SHP77 (cell line): ENCODE results near the gene GPR146.
"Not testable (repeated sequence)": the region's sequence is repeated elsewhere in the genome, so short reads cannot be mapped to it uniquely, and the experiment has no call there.

Experiments used
- DNase-seq, 2 experiments: peaks; one replicate each; lab custom pipeline; 2025; lab: John Stamatoyannopoulos, UW

GPR146 gene

DNA sequence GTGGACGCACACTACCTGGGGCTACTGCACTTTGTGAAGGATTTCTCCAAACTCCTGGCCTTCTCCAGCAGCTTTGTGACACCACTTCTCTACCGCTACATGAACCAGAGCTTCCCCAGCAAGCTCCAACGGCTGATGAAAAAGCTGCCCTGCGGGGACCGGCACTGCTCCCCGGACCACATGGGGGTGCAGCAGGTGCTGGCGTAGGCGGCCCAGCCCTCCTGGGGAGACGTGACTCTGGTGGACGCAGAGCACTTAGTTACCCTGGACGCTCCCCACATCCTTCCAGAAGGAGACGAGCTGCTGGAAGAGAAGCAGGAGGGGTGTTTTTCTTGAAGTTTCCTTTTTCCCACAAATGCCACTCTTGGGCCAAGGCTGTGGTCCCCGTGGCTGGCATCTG lies 14.0 kb downstream of the GPR146 start:
- DNase-seq: no peak

DNA sequence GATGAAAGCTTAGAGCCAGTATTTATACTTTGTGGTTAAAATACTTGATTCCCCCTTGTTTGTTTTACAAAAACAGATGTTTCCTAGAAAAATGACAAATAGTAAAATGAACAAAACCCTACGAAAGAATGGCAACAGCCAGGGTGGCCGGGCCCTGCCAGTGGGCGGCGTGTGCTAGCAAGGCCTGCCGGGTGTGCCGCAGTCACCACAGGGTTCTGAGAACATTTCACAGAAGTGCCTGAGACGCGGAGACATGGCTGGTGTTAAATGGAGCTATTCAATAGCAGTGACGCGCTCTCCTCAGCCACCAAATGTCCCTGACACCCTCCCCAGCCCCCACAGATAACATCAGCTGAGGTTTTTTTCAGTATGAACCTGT lies 14.5 kb downstream of the GPR146 start:
- no peak for DNase-seq

DNA sequence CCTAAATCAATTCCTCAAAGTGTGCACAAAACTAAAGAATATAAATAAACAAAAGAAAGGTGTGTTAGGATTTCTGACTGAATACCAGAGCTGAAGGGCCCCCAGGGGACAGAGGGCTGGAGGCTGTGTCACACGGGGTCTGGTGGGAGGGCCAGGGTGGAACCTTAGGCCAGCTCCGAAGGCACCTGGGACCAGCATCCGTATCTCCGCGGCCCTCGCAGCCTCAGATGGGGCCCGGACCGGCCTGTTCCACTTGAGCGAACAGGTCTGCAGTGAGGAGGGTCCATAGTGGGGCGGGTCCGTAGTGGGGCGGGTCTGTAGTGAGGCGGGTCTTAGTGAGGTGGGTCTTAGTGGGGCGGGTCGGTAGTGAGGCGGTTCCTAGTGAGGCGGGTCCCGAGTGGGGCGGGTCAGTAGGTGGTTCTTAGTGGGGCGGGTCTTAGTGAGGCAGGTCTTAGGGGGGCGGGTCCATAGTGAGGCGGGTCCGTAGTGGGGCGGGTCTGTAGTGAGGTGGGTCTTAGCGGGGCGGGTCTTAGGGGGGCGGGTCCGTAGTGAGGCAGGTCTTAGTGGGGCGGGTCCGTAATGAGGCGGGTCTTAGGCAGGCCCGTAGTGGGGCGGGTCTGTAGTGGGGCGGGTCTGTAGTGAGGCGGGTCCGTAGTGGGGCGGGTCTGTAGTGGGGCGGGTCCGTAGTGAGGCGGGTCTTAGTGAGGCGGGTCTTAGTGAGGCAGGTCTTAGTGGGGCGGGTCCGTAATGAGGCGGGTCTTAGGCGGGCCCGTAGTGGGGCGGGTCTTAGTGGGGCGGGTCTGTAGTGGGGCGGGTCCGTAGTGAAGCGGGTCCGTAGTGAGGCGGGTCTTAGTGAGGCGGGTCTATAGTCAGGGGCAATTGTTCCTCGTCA lies 15.1 kb downstream of the GPR146 start:
- DNase-seq: peak in 1 of 2 experiments; percentile 34

DNA sequence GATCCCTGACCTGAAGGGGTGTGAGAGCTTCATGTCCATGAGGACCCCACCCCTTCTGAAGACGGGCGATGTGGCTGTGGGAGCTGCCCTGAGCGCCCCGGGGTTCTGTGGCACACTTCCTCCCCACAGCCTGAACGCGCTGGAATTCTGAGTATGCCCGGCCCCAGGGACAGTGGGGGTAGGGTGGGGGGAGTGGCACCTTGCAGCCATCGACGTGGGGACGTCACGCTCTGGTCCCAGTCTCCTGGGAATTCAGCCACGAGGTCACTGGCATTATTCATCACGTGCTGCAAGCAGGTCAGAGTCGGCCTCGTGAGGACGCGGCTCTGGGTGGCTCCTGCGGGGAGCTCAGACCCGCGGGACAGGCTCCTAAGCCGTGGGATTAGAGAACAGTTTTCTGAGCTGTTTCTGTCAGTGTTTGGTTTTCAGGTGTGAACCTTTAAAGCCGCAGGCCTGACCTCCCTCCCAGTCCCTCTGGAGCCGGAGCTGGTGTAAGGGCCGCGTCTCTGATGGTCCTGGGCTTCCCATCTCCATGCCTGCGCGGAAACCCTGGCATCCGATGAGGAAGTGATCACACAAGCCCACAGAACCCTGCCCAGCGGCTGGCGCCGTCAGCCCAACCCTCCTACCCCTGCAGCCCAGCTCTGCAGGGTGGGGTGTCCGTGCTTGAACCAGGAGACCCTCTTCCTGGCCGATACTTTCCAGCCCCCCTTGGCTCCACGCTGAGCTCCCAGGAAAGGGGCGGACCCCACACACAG lies 16.1 kb downstream of the GPR146 start:
- DNase-seq: no peak

DNA sequence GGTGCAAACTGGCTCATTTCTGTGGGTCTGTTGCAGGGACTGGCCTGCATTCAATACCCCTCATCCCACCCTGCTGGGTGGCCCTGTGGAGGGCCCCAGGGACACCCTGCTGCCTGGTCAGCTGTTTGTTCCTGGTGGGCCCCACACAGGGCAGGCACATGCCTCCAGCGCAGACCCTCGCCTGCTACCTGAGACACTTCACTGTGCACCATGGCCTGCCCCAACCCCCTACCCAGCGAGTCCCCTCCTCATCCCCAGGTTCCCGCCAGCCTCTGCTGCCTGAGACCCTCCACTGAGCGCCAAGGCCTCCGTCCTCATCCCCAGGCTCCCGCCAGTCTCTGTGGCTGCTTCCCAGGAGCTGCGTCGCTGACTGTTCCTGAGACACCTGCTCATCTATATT lies 16.8 kb downstream of the GPR146 start:
- no peak for DNase-seq

DNA sequence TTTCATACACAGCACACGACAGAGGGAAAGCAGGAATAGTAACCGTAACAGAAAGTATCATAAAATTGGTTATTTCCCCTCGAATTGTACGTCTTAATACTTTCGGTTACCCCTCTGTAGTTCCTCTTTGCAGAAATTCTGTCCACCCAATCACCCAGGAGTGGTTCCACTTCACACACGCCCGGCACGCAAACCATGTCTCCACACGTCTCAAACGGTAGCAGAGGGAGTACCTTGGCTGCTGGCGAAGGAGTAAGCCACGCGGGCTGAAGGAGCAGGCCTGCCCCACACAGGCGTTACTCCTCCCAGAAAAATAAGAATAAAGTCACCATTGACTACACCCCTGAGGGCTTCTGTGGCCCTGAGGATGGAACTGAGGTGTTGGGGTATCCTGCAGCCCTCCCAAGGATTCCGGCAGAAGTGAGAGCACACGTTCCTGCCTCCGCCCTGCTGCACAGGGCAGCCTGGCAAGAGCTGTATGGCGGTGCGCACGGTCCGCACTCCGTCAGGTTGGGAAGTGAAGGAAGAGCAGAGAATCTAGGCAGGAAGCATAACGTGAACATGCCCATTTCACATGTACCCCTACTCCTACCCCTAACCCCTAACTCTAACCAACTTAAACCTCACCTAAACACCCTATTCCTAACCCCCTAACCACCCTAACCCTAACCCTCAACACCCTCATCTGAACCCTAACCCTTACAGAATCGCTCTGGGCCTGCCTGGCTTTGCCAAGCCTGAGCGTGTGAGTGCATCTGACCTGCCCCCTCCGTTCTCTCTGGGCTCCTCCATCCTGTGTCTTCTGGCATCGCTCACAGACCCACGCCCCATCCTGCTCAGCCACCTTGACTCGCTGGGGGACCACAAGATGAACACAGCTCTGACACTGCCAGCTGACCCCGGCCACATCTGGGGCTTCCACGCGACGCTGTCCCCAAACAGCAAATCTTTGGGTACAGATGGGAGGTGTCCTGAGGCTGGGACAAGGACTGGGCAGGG lies 18.2 kb downstream of the GPR146 start:
- DNase-seq: no peak

DNA sequence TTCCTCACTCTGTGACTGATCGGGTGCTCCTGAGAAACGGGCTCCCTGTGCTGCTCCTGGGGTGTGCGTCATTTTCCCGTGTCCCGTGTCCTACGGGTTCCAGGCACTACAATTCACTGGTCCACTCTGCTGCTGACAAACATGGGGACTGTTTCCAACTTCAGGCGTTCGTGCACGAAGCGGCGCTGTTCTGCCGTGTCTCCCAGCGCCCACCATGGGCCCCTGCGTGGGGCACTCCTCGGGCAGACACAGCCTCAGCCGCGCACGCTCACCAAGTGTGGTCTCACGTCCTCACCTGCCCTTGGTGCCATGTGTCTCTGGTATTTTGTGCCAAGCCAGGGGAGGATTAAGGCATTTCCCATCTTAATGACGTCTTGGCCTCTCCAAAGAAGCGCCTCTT lies 19.0 kb downstream of the GPR146 start:
- no peak for DNase-seq

DNA sequence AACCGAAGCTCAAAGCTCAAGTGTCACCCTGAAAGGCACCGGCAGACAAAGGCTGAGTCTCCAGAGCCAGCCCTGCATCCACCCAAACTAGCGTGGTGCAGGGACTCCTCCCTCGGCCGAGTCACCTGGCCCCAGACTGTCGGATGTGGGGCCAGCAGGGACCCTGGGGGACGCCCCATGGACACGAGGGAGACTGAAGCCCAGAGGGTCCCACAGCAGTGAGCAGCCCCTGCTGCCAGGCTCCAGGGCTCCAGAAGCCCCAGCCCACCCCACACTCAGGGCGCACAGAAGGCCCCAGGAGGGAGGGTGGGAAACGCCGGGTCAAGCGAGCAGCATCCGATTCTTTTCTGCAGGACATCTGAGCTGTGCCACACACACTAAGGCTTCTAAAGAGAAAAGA lies 20.2 kb downstream of the GPR146 start:
- DNase-seq: no peak

DNA sequence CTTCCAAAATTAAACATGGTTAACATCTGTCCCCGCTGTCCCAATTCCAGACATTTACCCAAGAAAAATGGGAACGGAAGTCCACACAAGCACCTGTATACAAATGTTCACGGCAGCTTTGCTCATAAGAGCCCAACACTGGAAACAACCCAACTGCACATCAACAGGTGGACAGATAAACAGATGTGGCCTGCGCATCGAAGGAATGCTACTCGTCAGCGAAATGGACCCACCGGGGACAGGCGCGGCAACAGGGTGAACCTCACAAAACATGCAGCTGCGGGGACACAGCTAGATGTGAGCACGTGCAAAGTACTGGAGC lies 20.9 kb downstream of the GPR146 start:
- no peak for DNase-seq

DNA sequence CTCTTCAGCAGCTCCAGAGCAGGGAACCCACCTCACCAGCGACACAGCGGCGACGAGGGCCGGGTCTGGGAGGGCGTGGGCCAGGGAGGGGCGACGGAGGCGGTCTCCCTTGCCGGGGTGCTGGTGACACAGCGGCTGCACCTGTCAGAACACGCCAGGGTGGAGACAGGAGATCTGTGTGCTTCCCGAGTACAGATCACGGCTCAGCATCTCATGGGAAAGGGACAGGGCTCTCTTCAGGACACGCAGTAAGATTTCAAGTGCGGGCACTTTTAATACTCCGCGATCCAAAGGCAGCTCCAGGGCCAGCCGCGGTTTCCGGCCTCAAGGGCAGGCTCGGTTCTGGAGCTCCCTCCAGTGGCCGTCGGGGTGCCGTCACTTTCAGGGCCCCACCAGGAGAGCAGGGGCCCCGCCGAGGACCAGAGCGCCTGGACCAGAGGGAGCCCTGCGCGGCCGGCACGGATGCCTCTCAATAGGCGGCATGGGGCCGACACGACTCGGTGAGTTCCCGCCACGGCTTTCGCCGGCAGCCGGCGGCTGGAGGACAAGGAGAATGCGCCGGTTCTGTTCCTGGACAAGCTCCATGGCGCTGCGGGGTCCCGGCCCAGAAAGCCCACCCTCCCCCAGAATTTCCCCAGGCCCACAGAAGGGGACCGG lies 21.4 kb downstream of the GPR146 start:
- peak; percentile 79 to 80 for DNase-seq

DNA sequence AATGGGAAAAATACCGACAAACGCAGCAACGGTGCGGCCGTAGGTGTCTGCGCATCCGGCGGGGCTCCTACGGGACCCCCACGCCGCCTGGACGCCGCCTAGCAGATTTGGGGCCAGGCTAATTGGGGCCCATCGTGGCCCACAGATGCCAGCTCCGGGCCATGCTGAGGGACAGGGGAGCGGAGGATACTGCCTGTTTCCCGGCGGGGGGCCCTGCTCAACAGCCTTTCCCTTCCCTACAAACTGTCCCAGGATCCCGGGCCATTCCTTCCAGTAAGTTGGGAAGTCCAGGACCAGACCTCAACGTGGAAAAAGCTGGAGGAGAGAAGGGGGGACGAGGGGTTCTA lies 21.9 kb downstream of the GPR146 start:
- DNase-seq: no peak

DNA sequence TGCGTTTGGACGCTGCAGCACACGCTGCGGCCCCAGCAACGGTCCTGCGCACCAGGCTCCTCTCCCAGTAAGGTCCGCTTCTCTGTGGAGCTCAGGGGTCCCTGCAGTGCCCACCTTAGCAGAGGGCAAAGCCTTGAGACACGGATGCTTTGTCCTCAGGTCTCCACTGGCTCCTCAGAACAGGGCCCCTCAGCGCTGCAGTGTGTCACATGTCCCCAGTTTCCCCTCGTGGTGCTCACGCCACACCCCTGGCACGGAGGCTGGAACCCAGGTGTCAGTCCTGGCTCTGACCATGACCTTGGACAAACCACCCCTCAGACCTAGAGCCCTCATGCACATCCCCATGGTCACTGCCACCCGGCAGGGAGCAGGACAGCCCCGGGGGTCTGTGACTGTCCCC lies 23.7 kb downstream of the GPR146 start:
- DNase-seq: no peak

DNA sequence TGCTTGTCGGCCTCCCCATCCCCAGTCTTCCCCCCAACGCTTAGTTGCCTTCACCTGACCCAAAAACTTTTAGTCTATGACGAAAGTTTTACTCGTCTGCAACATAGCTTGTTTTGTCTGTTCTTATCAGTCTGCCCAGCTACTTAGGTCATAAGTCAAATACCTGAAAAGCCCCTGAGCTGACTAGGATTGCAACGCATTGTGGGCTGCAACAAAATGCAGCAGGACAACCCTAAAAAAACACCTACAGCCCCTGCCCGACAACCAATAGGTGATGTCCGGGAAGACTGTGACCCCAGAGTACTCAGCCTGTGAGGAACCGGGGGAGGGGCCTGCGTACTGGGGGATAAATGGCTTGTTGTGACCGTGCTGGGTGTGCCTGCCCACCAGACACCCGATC lies 24.3 kb downstream of the GPR146 start:
- DNase-seq: no peak

DNA sequence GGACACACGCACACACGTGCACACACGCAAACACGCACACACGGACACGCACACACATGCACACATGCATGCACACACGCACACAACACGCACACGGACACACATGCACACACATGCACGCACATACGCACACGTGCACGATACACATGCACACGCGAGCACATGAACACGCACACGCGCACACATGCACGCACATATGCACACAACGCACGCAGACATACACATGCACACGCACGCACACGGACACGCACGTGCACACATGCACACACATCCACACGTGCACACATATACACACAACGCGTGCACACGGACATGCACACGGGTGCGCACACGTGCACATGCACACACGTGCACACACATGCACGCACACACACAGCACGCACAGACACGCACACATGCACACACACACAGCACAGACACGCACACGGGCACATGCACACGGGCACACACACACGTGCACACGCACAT lies 26.2 kb downstream of the GPR146 start:
- DNase-seq: no peak

DNA sequence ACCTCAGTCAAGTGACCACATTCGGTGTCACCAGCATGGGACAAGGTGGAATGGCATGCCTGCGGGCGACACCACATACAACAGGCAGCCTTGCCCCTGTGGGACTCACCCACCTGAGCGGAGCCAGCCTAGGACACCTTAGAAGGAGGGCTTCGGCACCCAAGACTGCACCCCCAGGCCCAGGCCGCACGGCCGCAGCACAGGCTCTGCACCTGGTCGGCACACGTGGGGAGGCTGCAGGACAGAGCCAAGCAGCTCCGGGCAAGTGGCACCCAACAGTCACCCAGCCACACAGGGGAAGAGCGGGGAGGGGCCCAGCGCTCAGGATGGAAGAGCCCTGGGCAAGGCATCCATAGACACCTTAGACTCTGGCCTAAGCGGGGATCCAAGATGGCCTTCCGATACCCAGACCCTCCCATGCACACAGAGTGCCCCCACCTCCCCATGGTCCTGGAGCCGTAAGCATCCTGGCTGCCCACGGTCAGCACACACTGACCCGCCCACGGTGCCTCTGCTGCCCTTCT lies 27.4 kb downstream of the GPR146 start:
- DNase-seq: no peak

DNA sequence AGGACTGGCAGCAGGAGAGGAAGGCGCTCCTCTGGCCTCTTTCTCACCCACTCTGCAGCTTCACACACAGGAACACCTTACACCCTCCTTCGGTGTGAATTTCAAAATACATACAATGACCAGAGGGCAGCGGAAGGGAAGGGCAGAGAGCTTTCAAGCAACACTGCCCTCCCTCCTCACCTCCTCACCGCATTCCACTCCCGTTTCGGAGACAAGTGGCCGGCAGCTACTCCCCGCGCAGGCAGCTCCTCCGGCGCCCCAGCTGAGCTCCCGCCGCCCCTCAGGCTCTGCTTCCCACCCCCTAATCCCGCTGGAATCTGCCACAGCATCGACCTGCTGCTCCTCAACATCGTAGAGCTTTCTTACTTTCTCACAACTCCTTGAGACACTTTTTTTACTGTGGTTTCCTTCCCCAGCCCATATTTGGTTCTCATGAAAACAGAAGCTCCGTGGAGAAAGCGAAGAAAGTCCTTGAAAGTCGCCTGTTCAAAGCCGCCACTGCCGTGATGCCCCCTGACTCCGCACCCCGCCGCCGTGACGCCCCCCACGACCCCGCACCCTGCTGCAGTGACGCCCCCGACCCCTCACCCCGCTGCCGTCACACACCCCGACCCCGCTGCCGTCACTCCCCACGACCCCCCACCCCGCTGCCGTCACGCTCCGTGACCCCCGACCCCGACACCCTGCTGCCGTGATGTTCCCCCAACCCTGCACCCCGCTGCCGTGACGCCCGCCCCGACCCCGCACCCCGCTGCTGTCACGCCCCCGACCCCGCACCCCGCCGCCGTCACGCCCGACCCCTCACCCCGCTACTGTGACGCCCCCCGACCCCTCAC lies 29.0 kb downstream of the GPR146 start:
- no peak for DNase-seq

DNA sequence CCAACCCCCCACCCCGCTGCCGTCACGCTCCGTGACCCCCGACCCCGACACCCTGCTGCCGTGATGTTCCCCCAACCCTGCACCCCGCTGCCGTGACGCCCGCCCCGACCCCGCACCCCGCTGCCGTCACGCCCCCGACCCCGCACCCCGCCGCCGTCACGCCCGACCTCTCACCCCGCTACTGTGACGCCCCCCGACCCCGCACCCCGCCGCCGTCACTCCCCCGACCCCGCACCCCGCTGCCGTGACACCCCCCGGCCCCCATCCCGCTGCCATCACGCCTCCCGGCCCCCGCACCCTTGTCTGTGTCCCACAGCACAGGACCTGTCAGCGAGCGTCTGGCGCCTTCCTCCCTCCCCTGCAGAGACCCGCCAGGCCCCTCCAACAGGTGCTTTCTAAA lies 29.7 kb downstream of the GPR146 start:
- DNase-seq: not testable (repeated sequence)

DNA sequence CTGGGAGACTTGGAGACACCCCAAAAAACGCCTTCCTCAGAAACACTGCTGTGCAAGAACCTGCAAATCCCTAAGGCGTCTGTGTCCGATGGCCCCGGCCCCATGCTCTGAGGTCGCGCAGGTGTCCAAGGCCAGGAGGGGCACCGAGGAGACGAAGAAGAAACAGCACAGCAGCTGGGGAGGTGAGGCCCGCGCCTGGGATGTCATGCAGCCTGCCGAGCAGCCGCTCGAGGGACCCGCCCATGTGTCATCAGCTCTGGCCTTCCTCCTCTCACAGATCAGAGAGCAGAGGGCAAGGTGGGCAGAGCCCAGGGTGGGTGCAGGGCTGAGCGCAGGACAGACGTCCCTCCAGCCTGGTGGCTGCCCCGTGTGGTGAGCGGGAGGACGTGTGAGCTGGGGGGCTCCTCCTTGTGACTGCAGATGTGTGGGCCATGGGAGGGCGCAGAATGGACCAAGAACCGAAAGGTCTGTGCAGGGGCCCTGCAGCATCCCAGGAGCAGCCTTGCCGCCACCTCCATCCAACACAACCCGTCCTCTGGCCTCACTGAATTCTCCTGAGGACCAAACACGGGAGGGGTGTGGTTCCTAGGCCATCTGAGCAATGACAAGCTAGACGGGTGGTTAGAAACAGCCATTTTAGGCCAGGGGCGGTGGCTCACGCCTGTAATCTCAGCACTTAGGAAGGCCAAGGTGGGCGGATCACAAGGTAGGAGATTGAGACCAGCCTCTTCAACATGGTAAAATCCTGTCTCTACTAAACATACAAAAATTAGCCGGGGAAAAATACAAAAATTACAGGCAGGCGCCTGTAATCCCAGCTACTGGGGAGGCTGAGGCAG lies 30.5 kb downstream of the GPR146 start:
- DNase-seq: no peak

DNA sequence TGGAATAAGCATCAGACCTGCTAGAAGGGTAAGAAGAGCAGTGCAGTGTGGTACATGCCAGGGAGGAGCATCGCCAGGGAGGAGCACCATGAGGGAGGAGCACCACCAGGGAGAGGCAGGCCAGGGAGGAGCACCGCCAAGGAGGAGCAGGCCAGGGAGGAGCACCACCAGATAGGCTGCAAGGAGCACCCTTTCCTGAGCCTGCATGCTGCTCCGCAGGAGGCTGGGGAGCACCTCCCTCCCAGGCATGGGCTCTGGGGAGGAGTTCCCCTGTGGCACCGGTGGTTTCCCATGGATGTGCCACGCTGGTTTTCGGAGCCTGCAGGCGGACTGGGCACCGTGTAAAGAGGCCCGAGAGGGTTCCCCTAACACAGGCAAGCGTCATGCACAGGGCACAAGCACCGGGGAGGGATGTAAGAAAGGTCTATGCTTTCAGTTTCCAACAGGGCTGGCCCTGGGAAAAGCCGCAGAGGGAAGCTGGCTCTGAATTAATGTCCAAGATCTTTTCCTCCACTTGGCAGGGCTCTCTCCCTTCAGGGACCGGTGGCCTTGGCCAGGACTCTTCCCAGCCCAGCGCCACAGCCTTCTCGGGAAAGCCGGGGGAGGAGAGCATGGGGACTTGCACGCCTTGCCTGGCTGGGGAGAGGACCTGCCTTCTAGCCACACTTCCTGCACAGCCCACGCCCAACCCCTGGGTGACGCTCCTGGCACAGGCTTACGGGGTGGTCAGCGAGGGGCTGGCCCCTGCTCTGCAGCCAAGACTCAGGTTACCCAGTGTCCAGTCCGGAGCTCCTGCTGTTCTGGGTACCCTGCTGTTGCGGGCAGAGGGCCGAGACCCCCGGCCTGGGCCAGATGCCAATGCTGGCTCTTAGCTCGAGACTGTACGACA lies 32.1 kb downstream of the GPR146 start:
- DNase-seq: no peak
